K562 (cell line): ENCODE data around the gene CCPG1. TPM values are rescaled to one million over a fixed set of nuclear protein-coding genes. Genes with fewer than 3 reads are reported as not detected.

ENCODE experiments used
- EP400 ChIP-seq: fragments of 450-650 bp; IDR thresholded peaks from 2 replicates; pipeline ENCODE4 v1.6.1; 2017; ENCODE audit warnings: antibody characterized with exemption, mild to moderate bottlenecking, moderate library complexity
- U2AF1 ChIP-seq: fragments of 200-400 bp; formaldehyde crosslinking; optimal IDR thresholded peaks from 2 replicates; pipeline ENCODE3; 2017; ENCODE audit warnings: mild to moderate bottlenecking, low read depth, low read length, moderate library complexity
- ZBTB40 ChIP-seq, 2 experiments: fragments of 450-650 bp in 1 of 2; sonication (generic) in 1 of 2; formaldehyde crosslinking in 1 of 2; IDR thresholded peaks; 2 replicates each; pipeline versions ENCODE4 v1.7.1 to v1.9.0; 2016 to 2022; ENCODE audit warnings: inconsistent platforms in 1 of 2, mild to moderate bottlenecking in 1 of 2, missing genetic modification reagents in 1 of 2
- ZNF124 ChIP-seq: sonication (generic); formaldehyde crosslinking; IDR thresholded peaks from 2 replicates; pipeline ENCODE4 v1.8.1; 2022; ENCODE audit warnings: missing genetic modification reagents
- ZNF212 ChIP-seq: fragments of 450-650 bp; formaldehyde crosslinking; IDR thresholded peaks from 2 replicates; pipeline ENCODE4 v1.4.0; 2020; ENCODE audit warnings: mild to moderate bottlenecking
- ZNF76 ChIP-seq: fragments of 250-450 bp; sonication (Bioruptor Pico); IDR thresholded peaks from 2 replicates; pipeline ENCODE4 v1.4.0; 2020; ENCODE audit warnings: mild to moderate bottlenecking, moderate library complexity, borderline replicate concordance
- polyA plus RNA-seq, 8 experiments: library from polyadenylated mRNA; depleted of rRNA in 4 of 8; stranded (reverse) in 5 of 8; unstranded in 3 of 8; fragments of >200 nt; fragmentation: Nextera tagmentation in 2 of 8; fragmentation: Illumina TruSeq in 1 of 8; extraction: Ambion mirVana in 2 of 8; extraction: Trizol in 1 of 8; gene quantifications; 2 replicates each; pipeline versions ENCODE4 v1.2.1 to v1.2.3, GENCODE V29; 2011 to 2014; ENCODE audit warnings: inconsistent platforms in 1 of 8, missing spikeins in 1 of 8
- total RNA-seq, 7 experiments: library from RNA; depleted of rRNA in 6 of 7; stranded (reverse); fragments of >200 nt in 6 of 7; fragmentation: Illumina TruSeq in 2 of 7; extraction: Trizol in 2 of 7; gene quantifications; 2 replicates each; pipeline versions ENCODE4 v1.2.1 to v1.2.3, GENCODE V29; 2011 to 2021; ENCODE audit warnings: low replicate concordance in 1 of 7
- TF ChIP-seq, protein P1 (sequence below): fragments of 450-650 bp; formaldehyde crosslinking; IDR thresholded peaks from 2 replicates; pipeline ENCODE4 v1.4.0; 2020; ENCODE audit warnings: mild to moderate bottlenecking, moderate library complexity
- TF ChIP-seq, protein P2 (sequence below): fragments of 150-350 bp; IDR thresholded peaks from 2 replicates; pipeline ENCODE4 v1.6.1; 2014; ENCODE audit warnings: low read depth, mild to moderate bottlenecking, low read length, borderline replicate concordance

CCPG1 gene
- total and polyA plus RNA-seq, 9 of the 15 experiments (the other 6 are each of a cell fraction or from before 2014, with no cell fraction given), result 33.0 to 54.9 (median 41.1) TPM

DNA sequence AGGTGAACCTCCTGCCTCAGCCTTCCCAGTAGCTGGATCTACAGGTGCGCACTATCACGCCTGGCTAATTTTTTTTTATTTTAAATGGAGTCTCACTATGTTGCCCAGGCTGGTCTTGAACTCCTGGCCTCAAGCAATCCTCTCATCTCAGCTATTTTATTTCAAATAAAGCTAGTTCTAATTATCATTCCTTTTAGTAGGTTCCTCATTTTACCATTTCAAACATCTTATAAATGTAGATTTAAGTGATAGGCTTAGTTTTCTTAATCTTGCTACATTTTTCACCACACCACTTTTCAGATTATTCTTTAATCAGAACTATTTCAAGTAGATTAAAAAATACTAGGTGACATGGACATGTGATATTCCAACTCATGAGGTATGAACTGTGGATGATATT, 58.9 kb downstream of the CCPG1 start (continued):
- TF ChIP-seq ZBTB40 (IDR thresholded peaks at IDR 0.05), result no peak
- TF ChIP-seq ZBTB40 (CRISPR knock-in tag; IDR thresholded peaks at IDR 0.05), result no peak
- TF ChIP-seq, protein P1, sequence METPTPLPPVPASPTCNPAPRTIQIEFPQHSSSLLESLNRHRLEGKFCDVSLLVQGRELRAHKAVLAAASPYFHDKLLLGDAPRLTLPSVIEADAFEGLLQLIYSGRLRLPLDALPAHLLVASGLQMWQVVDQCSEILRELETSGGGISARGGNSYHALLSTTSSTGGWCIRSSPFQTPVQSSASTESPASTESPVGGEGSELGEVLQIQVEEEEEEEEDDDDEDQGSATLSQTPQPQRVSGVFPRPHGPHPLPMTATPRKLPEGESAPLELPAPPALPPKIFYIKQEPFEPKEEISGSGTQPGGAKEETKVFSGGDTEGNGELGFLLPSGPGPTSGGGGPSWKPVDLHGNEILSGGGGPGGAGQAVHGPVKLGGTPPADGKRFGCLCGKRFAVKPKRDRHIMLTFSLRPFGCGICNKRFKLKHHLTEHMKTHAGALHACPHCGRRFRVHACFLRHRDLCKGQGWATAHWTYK (CRISPR knock-in tag), result no peak
- TF ChIP-seq ZNF76, result no peak
- TF ChIP-seq EP400, result no peak
- TF ChIP-seq U2AF1, result no peak
- TF ChIP-seq ZNF212 (CRISPR knock-in tag), result no peak
- TF ChIP-seq ZNF124, result no peak
- TF ChIP-seq, protein P2, sequence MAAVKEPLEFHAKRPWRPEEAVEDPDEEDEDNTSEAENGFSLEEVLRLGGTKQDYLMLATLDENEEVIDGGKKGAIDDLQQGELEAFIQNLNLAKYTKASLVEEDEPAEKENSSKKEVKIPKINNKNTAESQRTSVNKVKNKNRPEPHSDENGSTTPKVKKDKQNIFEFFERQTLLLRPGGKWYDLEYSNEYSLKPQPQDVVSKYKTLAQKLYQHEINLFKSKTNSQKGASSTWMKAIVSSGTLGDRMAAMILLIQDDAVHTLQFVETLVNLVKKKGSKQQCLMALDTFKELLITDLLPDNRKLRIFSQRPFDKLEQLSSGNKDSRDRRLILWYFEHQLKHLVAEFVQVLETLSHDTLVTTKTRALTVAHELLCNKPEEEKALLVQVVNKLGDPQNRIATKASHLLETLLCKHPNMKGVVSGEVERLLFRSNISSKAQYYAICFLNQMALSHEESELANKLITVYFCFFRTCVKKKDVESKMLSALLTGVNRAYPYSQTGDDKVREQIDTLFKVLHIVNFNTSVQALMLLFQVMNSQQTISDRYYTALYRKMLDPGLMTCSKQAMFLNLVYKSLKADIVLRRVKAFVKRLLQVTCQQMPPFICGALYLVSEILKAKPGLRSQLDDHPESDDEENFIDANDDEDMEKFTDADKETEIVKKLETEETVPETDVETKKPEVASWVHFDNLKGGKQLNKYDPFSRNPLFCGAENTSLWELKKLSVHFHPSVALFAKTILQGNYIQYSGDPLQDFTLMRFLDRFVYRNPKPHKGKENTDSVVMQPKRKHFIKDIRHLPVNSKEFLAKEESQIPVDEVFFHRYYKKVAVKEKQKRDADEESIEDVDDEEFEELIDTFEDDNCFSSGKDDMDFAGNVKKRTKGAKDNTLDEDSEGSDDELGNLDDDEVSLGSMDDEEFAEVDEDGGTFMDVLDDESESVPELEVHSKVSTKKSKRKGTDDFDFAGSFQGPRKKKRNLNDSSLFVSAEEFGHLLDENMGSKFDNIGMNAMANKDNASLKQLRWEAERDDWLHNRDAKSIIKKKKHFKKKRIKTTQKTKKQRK, result no peak
